Activated CD4-positive, CD25-positive, alpha-beta regulatory T cell (primary cell): ENCODE measurements around the gene ADARB1.

Experiments used
- DNase-seq, 4 experiments: peaks; one replicate each; lab custom pipeline; 2025; lab: John Stamatoyannopoulos, UW

The ADARB1 gene

DNA sequence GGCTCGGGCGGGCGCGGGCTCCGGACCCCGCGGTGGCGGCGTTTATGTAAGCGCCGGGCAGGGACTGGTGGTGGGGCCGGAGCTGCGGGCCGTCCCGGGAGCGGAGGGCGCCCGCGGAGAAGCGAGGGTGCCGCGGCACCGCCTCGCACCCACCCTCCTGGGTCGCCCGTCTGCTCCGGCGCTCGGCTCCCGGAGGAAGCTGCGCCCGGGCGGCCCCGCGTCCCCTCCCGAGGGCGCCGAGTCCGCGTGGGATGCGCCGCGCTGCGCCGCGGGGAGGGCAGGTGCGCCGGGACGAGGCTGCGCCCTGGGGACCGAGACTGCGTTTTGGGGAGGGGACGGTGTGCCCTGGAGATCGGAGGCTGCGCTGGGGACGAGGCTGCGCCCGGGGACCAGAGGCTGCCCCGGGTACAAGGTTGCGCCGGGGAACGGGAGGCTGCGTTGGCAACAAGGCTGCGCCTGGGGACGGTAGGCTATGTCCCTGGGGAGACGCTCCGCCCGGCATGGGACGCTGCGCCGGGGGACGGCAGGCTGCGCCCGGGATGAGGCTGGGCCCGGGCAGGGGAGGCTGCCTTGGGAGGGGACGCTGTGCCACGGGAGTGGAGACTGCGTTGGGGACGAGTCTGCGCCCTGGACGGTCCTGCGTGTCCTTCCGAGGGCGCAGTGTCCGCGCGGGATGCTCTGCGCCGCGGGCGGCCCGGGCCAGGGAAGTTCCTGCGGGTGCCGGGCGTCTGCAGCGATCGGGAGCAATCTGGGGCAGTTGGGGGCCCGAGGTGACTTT is 627 bp downstream of the ADARB1 start:
- DNase-seq, result peak in 1 of 4 experiments; percentile 11

DNA sequence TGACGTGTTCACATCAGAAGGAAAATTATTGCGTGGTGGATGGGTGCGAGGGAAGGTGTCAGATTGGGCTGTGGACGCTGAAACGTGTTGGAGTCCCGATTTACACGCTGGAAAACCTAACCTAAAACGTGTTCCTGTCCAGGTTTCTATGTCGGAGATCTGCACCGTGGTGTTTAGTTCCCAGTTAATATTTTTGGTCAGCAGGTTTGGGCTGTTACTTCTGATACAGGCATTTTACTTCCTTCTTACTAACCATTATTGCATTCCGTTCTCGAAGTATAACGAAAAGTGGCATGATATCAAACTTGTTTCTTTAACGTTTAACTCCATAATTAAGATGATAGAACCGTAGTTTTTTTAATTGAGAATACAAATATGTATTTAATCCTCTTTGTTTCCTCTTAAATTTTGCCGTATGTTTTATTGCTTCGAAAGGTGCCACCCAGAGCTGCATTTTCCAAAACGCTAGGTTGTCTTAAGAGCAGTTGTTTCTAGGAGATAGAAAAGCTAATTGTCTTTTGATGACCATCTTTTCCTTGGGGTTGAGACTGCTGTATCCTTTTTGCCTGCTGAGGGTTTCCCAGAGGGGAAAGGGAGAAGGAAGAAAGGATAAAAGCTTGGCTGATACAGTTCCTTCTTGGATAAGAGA is 1.3 kb downstream of the ADARB1 start:
- no peak for DNase-seq

DNA sequence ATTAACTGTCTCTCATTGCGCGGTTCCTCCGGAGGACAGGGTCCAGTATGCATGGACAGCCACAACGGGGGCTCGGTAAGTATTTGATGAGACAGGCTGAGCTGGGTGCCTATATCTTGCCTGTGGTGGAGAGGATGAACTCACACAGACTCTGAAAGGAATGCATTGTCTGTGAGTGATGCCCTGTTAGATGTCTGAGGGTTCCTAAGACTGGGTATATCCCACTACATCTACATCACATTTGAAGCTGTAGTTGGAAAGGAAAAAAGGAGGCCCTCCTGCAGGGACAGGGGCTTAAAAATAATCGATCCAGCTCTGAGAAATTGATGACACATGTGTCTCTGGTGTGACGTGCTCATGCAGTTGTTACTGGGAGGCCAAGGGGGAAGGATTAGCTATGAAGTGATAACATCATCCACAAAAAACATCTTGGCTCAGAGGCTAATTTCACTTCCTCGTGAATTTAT is 1.9 kb downstream of the ADARB1 start:
- DNase-seq, result no peak

DNA sequence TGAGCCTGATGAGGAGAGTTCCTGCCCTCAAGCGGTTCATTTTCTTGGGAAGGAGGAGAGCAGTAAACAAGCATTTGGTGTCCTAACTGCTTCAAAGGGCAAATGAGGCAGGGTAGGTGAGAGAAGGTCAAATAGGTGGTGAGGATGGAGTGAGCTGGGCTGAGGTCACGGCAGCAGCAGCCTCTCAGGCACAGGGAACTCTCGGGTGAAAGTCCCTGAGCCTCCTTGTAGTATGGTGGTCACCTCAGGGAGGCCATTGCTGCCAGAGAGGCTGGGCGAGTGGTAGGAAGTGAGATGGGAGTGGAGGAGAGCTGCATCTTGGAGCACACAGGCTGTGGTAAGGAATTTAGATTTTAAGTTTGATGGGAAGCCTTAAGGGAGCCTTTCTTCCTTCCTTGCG is 4.0 kb downstream of the ADARB1 start:
- DNase-seq, result no peak

DNA sequence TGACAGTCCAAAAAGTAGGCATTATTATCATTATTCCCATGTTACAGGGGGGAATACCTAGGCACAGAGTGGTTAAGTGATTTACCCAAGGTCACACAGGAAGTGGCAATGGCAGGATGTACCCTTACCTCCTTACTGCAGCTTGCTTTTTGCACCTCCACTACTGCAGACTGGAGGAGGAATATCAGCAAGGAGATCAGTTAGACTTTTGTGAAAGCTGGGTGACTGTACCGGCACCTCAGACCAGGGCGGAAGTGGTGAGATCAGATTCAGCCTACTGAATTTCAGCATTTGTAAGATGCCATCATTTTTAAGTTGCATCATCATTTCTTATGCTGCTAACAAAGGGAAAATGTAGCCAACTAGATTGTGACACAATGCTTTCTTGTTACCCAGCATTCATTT is 4.5 kb downstream of the ADARB1 start:
- peak in 3 of 4 experiments; percentile 32 to 35 (median 32) for DNase-seq

DNA sequence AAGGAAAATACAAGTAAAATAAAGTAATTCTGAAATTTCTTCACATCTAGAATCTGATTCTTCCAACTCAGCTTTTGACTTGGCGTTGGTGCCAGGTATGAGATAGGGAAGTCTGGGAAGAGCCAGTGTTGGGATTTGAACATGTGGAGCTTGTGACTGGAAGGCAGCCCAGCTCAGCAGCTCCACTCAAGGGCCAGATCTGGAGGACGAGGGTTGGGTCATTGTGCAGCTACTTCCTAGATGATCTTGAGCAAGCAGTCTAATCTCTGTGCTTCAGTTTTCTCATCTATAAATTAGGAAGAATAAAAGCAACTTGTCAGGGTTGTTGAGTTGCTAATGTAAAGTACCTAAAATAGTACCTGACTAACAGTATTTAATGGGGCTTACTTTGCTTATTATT is 5.0 kb downstream of the ADARB1 start:
- DNase-seq, result no peak

DNA sequence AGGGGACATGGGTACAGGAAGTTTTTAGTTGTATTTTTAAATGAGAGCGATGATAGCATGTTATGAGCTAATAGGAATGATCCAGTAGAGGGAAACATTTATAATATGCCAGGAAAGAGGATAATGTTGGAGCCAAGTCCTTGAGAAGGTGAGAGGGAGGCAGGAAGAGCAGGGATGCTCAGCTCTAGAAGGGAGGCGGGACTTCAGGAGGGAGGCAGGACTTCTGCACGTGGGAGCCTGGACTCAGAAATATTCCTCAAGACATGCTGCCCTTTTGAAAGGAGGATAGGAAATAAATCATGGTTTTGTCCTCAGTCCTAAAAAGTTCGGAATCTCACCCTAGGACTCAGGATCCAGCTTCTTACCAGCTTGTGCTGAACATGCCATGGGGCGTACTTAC is 5.9 kb downstream of the ADARB1 start:
- no peak for DNase-seq

DNA sequence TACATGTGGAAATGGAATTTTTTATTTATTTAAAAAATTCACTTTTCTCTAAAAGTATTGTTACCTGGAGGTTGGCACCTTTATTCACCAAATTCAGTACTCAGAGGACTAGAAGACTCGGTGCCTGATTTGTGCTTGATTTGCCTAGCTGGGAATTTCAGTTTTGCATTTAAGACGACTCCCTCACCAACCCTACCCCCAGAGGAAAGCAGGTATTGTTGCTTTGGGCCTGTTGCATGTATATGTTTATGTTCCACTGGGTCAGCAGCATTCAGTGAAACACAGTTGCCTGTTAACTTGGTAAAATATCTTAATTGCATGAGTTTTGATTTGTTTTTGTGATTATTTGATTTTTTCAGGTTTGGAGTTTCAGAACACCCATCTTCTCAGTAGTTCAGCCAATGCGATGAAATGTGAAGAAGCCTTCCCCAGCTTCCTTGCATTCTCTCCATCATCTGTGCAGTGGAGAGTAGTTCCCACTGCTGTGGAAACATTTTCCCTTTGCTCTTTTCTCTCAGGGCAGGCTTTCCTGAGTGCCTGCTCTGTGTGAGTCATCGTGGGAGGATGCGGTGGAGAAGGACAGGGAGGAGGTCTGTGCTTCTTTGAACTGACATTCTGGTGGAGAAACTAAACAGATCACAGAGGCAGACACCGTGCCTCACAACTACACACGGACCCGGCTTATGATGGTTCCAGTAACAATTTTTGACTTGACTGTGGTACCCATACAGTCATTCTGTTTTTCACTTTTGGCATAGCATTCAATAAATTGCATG is 6.4 kb downstream of the ADARB1 start:
- no peak for DNase-seq

DNA sequence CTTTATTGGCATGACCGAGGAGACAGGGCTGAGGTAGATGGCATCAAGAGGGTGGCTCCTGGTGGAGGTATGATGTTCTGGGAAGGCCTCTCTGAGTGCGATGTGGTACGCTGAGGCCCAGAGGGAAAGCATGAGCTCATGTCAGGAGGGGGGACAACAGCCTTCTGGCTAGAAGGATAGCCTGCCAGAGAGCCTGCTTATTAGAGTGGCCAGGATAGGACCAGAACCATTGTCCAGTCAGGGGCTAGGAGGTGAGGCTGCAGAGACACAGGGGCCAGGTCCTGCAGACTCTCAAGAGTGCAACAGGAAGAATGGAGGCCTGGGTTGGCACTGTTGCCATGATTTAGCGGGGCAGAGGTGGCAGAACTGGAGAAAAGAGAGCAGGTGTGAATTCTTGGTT is 7.3 kb downstream of the ADARB1 start:
- no peak for DNase-seq

DNA sequence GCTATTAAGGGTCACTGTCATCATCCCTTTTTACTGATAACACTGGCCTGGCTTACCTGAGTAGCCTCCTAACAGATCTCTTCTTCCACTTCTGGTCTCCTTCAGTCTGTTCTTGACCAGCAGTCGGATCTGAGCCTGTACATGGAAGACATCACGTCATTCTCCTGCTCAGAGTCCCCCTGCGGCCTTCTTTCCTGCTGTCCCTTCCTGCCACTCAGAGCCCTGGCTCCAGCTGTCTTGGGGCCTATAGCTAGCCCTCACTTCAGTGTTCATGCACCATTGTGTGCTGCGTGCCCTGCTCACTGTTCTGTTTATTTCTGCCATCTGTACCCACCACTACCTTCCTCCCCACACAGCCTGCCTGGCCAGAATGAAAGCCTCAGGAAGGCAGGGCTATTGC is 8.4 kb downstream of the ADARB1 start:
- no peak for DNase-seq

DNA sequence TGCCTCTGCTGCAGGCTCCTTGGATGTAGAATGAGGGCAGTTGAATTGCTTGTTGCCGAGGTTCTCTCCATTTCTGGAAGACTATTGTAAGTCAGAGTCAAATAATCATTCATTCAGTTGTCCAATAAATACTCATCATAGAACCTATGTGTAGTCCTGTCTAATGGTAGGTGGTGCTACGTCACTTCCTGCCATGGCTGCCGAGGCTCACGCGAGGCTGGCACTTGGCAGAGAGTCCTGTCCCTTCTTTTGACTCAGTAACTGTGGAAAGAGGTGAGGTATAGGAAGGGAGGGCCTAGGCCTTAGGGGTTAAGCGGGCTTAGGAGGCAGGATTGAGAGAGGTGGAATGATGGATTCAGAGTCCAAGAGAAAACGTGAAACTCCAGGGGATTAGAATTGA is 9.7 kb downstream of the ADARB1 start:
- no peak for DNase-seq

DNA sequence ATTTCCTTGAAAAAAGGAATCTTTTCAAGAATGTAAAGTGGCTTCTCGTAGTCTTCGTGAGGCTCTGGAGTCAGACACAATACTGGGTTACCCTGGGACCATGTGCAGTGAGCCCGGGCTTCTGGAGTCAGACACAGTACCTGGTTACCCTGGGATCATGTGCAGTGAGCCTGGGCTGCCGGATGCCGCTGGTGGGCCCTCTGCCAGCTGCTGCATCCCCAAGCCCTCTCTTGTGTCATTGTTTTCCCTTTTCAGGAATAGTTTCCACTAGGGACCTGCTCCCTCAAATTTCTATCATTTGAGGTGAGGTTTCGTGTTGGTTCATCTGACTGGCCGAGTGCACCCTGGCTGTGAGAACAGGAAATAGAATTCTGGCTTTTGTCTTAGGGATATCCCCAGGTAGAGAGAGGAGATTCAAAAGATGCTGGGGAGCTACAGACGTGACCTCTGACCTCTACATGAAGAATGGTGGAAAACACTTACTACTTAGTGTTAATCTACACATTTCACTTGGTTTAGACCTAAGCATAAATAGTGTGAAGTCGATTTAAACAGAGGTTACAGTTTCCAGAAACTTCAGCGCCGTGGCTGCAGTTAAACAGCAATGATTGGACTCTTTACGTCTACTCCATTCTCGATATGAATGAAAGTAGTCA is 10.6 kb downstream of the ADARB1 start:
- no peak for DNase-seq

DNA sequence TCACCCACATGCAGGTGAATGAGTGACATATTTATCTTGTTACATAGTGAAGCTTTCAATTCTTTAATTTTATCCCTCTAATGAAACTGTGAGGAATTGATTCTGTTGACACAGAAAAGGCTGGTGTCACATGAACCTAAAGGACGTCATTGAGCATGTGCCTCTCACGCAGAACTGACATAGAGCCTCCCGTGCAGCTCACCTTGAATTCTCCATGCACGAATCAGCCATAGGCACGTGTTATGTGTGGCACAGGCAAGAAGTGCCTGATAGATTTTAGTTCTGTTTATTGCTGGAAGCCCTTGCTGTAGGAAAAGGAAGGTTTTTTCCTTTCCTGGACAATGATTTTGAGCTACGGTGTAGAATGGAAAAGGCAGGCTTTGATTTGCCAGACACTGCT is 11.3 kb downstream of the ADARB1 start:
- DNase-seq, result no peak

DNA sequence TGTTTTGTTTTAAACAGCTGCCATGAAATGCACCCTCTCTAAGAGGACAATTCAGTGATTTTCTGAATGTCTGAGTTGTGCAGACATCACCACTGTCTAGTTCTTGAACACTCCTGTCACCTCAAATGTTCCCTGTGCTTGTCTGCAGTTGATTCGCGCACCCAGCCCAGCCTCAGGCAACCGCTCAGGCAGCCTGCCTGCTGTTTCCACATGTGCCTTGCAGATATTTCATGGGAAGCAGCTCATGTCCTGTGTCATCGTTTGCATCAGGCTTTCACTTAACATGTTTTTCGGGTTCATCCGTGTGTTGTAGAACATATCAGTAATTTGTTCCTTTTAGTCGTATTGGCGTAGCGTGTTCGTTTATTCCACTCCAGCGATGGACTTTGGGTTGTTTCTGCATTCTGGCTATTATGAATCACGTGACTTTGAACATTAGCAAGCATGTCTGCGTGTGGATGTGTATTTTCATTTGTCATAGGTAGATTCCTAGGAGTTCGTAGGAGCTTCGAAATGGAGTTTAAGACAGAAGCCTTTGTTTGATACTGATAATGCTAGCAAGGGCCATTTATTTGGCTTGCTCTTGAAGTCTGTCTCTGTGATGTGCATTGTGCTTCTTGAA is 12.1 kb downstream of the ADARB1 start:
- DNase-seq, result no peak

DNA sequence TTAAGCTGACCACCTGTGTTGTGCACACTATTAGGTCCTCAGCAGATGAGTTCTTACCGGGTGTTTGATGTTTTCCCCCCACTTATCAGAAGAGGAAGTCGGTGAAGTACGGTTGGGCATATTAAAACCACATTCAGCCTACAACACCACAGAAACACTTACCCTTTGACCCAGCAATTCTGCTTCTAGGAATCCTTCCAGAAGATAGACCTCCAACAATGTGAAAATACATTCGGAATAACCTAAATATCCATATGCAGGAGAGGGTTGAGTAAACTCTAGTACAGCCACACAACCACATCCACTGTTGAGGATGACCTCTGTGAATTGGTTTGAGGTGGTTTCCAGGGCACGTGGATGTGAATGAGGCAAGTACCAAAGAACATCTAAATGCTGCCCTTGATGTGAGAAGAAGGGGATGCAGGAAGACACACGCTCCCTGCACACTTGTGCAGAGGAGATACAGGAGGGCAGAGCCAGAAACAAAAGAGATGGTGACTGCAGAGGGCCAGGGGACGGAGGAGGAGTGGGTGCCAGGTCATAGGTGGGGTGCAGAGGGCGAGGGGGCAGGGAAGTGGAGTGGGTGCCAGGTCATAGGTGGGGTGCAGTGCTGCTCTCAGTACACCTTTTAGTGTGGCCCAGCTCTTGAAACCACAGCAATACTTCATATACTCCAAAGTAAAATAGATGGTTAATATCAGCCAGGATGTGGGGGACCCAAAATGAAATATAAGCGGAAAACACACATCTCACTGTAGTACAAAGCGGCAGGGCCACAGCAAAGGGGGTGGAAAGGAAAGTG is 12.8 kb downstream of the ADARB1 start:
- no peak for DNase-seq

DNA sequence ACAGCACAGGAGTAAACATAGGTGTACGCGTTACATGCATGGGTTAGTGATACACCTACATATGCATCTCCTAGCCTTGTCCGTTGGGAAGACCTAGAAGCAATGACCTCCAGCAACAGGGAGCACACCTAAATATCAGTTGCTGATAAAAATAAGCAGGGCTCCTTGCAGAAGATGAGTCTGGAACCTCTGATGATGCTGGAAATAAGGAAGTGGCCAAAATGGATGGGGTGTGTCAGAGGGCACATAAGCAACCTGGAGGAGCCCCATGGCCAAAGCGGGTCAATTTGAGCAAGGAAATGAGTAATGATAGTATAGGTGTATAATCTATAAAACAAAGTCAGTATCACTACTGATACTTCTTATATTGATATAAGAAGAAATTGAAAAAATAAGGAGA is 13.7 kb downstream of the ADARB1 start:
- no peak for DNase-seq

DNA sequence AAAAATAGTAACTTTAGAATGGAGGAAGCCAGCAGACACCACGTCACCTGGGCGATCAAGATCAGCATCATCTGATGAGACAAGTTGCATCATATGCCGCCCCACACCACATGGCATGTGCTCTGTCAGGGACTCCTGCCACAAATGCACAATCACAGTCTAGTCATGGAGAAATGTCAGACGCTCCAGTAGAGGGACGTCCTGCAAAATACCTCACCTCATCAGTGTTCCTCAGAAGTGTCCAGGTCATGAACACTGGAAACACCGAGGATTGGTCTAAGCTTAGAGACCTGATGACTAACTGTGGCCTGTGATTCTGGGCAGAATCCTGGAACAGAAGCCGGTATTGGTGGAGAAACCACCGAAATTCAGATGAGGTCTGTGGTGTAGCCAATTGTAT is 14.3 kb downstream of the ADARB1 start:
- DNase-seq, result no peak

DNA sequence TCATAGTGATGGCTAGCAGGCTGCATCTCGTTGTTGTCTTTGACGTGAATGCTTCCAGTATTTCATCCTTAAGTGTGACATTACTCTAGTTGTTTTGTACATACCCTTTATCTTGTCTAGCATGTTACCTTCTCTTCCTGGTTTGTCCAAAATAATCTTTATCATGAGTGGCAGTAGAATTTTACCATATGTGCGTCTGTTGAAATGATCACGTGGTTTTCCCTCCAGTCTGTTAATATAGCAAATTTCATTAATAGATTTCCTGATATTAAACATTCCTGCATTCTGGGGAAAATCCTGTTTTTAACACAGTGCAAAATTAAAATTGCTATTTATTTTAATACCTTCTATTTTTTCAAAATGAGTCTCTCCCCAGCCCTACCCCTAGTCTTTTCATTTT is 15.6 kb downstream of the ADARB1 start:
- DNase-seq, result no peak

DNA sequence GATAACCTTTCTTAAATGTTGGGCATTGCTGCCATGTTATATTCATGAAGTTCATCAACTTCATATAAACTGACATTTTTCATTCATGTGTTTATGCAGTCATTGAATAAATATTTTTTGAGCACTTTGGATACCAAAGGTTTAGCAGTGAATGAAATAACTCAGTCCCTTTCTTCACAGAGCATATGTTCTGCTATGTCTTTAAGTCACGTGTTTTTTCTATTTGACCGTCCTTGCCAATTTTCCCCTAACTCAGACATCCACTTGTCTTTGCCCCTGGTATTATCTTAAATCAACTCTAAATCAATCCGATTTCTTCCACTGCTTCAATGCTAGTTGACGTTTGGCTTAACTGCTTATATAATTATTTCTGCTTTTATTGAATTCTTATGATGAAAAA is 16.6 kb downstream of the ADARB1 start:
- DNase-seq, result no peak

DNA sequence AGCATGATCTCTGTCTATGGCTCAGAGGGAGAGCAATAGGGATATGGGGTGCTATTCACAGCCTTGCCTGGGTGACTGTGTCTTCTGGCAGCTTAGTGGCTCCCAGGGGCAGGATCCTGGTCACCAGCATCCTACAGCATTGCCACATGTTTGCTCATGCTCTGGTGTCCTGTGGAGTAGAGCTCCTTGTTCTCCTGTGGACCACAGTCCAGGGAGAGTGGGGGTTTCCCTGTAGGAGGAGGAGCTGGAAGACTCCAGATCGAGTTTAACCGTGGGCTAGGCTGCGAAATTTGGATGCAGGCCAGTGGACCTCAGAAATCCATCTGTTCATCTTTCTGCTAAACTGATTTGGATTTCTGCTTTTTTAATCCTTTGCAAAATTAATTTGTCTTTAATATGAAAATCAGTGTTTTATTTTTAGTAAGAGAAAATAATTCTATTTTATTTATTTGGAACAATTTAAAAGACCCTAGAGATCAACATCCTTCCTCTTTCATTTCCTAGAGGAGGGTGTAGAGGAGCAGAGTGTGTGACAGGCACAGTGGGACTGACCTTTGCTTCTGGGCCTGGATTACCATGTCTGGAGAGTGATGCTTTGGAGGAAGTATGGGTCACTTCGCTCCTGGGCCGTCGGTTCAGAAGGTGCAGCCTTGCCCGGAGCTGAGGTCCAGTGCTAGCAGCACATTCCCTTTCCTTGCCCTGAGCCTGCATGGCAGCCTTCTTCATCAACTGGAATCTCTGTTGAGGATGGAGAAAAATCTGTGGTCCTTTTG is 17.4 kb downstream of the ADARB1 start:
- DNase-seq, result no peak
